NOMO-1 treated with DMSO at 0.1 percent for 48 hours (cell line): ENCODE data around the gene NR3C2.

Experiments used
- DNase-seq: peaks from one replicate; lab custom pipeline; 2025; ENCODE audit not compliant: unreplicated experiment; lab: John Stamatoyannopoulos, UW

The NR3C2 gene

GRCh38 chr4:148435654-148436406 is 6.4 kb downstream of the NR3C2 start:
- no peak for DNase-seq

GRCh38 chr4:148434075-148434773 is 8.0 kb downstream of the NR3C2 start:
- DNase-seq, result no peak

- no peak for DNase-seq
Measured at GRCh38 chr4:148431401-148431800, 10.8 kb downstream of the NR3C2 start.

- DNase-seq, result no peak
Measured at GRCh38 chr4:148430854-148431253, 11.4 kb downstream of the NR3C2 start.

- no peak for DNase-seq
Measured at GRCh38 chr4:148429206-148429605, 13.0 kb downstream of the NR3C2 start.

GRCh38 chr4:148426643-148427042 is 15.6 kb downstream of the NR3C2 start:
- no peak for DNase-seq

GRCh38 chr4:148425327-148426110 is 16.7 kb downstream of the NR3C2 start:
- no peak for DNase-seq

GRCh38 chr4:148420397-148420796 is 21.8 kb downstream of the NR3C2 start:
- DNase-seq, result no peak

GRCh38 chr4:148415500-148415899 is 26.7 kb downstream of the NR3C2 start:
- DNase-seq, result no peak

- DNase-seq, result no peak
Measured at GRCh38 chr4:148412460-148412994, 29.7 kb downstream of the NR3C2 start.

GRCh38 chr4:148405161-148405893 is 36.9 kb downstream of the NR3C2 start:
- DNase-seq, result no peak

- no peak for DNase-seq
Measured at GRCh38 chr4:148398988-148399387, 43.2 kb downstream of the NR3C2 start.

GRCh38 chr4:148397771-148398170 is 44.4 kb downstream of the NR3C2 start:
- DNase-seq, result no peak

- DNase-seq, result no peak
Measured at GRCh38 chr4:148396986-148397673, 45.1 kb downstream of the NR3C2 start.

- no peak for DNase-seq
Measured at GRCh38 chr4:148395771-148396170, 46.4 kb downstream of the NR3C2 start.

- no peak for DNase-seq
Measured at GRCh38 chr4:148391056-148391455, 51.2 kb downstream of the NR3C2 start.

GRCh38 chr4:148390311-148390710 is 51.9 kb downstream of the NR3C2 start:
- DNase-seq, result no peak

- DNase-seq, result no peak
Measured at GRCh38 chr4:148380291-148380690, 61.9 kb downstream of the NR3C2 start.

GRCh38 chr4:148376151-148376550 is 66.1 kb downstream of the NR3C2 start:
- no peak for DNase-seq

GRCh38 chr4:148375584-148375983 is 66.6 kb downstream of the NR3C2 start:
- no peak for DNase-seq
